Measurements from ENCODE around the gene CHIC2.

CHIC2 gene

GRCh38 chr4:54005475-54005874 lies 58.9 kb downstream of the CHIC2 start:
- DNase-seq (ENCODE audit: low read depth): no peak

GRCh38 chr4:54004463-54004862 lies 59.9 kb downstream of the CHIC2 start:
- no peak for DNase-seq (ENCODE audit: low read depth)

DNA sequence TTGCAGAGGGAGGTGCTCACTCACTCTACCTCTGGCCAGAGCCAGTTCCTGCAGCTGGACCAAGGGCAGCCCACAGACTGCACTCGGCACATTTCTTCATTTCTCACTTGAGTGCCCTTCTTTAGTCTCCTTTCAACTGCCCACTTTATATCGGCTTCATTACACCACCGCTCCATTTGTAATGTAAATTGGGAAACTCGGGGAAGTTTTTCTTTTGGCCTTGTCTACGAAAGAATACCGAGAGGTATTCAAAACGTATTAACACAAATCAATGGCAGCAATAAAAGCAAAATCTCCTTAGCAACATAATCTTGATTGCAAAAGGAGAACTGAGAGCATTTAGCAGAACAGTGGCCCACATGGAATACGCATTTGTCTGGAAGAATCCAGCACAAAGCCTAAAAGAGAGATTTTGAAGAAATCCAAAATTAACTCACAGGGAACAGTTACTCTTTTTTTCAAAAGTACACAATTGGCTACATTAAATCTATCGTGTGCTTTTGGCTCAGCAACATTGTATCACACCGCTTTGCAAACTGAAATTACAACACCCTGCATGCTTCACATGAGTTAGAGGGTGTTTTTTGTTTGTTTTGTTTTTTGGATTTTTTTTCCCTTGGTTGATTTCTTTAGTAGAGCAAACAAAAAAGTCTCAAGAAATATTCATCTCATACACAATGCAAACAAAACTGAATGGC lies 62.6 kb downstream of the CHIC2 start:
- no peak for DNase-seq (ENCODE audit: low read depth)

DNA sequence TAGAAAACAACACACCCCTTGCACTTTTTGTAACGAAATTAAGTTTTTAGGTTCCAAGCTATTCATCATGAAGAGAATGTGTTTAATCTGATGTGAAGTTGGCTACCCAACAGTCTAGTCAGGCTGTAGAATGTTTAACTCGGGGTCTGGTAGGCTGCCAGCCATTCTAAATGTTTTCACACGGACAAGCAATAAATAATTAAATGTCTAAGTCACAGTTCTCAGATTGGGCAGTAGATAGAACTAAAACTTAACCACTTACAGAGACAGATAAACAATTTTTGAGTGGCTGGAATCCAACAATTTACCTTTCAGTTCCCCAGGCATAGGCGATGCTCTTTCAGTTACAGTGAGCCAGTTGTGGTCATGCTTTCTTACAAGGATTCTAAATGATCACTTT lies 66.5 kb downstream of the CHIC2 start:
- DNase-seq (ENCODE audit: low read depth): no peak

GRCh38 chr4:53994382-53995102 lies 69.9 kb downstream of the CHIC2 start:
- no peak for DNase-seq (ENCODE audit: low read depth)

DNA sequence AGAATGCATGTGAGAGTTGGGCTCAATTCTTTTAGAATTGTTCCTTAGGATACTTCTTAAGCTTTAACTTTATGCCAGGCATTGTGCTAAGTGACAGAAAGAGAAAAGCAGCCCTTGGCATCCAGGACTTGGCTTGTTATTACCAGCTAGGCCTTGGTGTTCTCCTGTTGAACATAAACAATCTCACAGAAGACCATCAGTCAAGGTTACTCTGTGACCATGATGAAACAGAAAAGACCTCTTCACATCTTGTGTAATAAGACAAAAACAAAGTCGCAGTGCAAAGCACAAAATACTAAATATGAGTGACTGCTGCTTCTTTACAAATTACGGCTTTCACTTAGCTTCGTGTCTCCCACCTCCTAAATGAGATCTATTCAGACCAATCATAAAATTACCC lies 71.6 kb downstream of the CHIC2 start:
- DNase-seq (ENCODE audit: low read depth): no peak

DNA sequence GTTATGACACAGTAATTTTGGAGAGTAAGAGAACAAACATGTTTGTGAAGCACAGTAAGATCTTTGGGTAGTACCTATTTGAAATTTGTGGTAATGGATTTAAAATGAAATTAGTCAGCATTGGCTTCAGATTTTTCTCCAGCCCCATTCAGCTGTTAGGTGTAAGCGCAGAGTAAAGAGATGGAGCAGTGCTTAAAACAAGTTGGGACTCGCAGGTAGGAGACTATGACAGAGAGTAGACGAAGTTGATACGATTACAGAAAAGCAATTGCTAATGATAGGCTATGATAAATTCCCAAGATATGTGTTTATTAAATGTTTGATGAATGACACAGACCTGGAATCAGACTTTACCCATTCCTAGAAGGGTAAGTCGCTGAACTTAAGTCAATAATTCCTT lies 72.6 kb downstream of the CHIC2 start:
- DNase-seq (ENCODE audit: low read depth): no peak

GRCh38 chr4:53990641-53991040 lies 73.8 kb downstream of the CHIC2 start:
- DNase-seq (ENCODE audit: low read depth): no peak

DNA sequence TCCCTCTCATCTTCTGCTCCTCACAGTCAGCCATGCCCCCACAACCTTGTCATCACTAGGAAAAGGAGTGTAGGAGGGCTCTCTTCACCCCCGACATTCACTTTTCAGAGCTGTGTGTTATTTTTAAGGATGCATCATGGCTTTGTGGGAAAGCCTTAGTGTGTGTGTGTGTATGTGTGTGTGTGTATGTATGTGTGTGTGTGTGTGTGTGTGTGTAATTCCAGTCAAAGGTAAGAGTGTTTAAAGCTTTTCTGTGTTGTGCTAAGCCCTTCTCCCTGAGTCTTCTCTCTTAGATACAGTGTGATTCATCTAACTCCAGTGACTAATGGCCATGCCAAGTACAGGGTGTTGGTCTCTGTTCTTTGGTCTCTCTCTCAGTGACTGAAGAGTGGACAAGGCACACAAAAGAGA lies 76.6 kb downstream of the CHIC2 start:
- DNase-seq (ENCODE audit: low read depth): no peak

DNA sequence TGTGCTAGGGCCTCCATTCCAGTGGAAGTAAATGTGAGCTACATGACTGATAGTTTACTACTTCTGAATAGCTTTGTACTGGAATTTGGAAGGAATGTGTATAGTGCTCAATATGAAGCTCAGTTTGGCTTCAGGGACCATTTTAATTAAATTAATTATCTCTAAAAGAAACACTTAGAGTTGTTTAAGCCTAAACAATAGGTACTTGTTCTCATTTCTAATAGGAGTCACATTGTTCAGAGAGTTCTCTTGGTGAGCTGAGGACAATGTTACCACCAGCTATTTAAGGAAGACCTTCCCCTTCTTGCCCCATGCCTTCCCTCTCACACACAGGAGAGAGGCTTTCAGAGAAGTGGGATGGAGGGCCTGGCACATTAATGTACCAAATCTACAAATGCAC lies 78.3 kb downstream of the CHIC2 start:
- DNase-seq (ENCODE audit: low read depth): no peak

GRCh38 chr4:53981567-53981966 lies 82.8 kb downstream of the CHIC2 start:
- no peak for DNase-seq (ENCODE audit: low read depth)

GRCh38 chr4:53981066-53981465 lies 83.3 kb downstream of the CHIC2 start:
- DNase-seq (ENCODE audit: low read depth): no peak

DNA sequence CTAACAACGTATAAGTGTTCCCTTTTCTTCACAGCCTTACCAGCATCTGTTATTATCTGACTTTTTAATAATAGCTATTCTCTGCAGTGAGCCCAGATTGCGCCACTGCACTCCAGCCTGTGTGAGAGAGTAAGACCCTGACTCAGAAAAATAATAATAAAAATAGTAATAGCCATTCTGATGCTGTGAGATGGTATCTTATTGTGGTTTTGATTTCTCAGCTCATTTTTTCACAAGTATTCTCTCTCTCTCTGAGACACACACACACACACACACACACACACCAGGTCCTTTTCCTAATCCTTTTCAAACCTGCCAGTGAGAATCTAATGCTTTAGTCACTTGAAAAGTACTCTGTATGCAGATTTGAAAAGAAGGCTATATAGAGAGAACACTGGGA lies 89.8 kb downstream of the CHIC2 start:
- no peak for DNase-seq (ENCODE audit: low read depth)

- DNase-seq (ENCODE audit: low read depth): no peak
Observed at GRCh38 chr4:53967986-53968385, 96.4 kb downstream of the CHIC2 start.

DNA sequence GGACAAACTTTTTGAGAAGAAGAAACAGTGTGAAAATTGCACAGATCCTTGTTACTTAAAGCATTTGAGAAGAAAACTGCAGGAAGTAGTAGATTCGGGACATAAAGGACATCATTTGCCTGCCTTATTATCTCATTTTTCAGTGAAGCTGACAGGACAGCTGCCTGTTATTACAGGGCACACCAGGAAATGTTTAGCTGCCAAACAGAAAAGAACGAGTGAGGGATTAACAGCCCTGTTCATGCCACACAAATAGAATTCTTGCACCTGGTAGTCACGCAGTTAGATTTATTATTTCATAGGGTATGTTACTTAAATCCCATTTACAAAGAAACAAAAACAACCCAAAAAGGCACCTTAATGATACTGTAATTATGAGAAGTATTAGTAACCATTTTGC lies 100.6 kb downstream of the CHIC2 start:
- no peak for DNase-seq (ENCODE audit: low read depth)

DNA sequence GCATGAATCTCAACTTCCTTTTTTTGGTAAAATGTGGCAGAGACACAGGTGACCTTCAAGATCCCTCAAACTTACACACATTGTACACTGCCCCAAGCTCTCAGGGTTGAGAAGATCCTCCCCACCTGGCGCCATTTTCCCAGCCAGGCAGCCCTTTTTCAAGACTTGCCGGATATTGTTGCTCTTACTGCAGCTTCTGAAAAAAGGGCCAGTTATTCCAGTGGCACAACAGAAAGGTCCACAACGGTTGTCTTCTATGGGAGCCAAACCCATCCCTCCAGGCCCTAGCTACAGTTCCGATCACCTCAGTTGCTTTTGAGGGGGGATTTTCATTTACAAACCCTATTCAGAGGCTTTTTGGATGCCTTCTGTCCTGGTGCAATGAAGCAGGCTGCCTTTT lies 101.1 kb downstream of the CHIC2 start:
- no peak for DNase-seq (ENCODE audit: low read depth)

GRCh38 chr4:53962516-53963225 lies 101.7 kb downstream of the CHIC2 start:
- DNase-seq (ENCODE audit: low read depth): no peak

- DNase-seq (ENCODE audit: low read depth): no peak
Observed at GRCh38 chr4:53961351-53961750, 103.1 kb downstream of the CHIC2 start.

- no peak for DNase-seq (ENCODE audit: low read depth)
Observed at GRCh38 chr4:53960843-53961242, 103.6 kb downstream of the CHIC2 start.

Measured in activated T-helper 1 cell treated with Interleukin-2 at 50 U/mL for 16 hours (primary cell).